HT1080 (cell line): Measurements from ENCODE around the gene GFAP. TPM values are rescaled to one million over a fixed set of nuclear protein-coding genes. Genes with fewer than 3 reads are reported as not detected.
"Not testable (repeated sequence)": the region's sequence is repeated elsewhere in the genome, so short reads cannot be mapped to it uniquely, and the experiment has no call there.

ENCODE experiments used
- DNase-seq: peaks from one replicate; pipeline ENCODE4 v3.0.0-alpha.2; 2015; ENCODE audit warnings: low read depth
- polyA plus RNA-seq, 2 experiments: library from polyadenylated mRNA; depleted of rRNA; stranded (reverse); fragments of >200 nt; gene quantifications; 2 replicates each; pipeline ENCODE4 v1.2.3, GENCODE V29; 2015
- total RNA-seq: library from RNA; depleted of rRNA; stranded (reverse); fragments of >200 nt; shearing (Covaris generic); gene quantifications from 2 replicates; pipeline ENCODE4 v1.2.3, GENCODE V29; 2014; rRNA removed

Gene GFAP
- total RNA-seq, result 0.07 and 0.18 TPM in 2 replicates
- 0.03 and 0.21 TPM in 2 replicates for polyA plus RNA-seq (2015; cell fraction: cytosol; rRNA removed)
- 0.12 and 0.26 TPM in 2 replicates for polyA plus RNA-seq (2015; cell fraction: nucleus; rRNA removed)

GRCh38 chr17:44915321-44915726 is at the start of gene GFAP:
Gene GFAP, minus strand, starts transcription at chr17:44915500. Its CDS starts 14 bp downstream, at chr17:44915486.
- DNase-seq, result no peak

GRCh38 chr17:44961921-44962350 is 46.6 kb upstream of the GFAP start:
- DNase-seq, result no peak

GRCh38 chr17:44960691-44961090 is 45.4 kb upstream of the GFAP start:
- DNase-seq, result no peak

DNA sequence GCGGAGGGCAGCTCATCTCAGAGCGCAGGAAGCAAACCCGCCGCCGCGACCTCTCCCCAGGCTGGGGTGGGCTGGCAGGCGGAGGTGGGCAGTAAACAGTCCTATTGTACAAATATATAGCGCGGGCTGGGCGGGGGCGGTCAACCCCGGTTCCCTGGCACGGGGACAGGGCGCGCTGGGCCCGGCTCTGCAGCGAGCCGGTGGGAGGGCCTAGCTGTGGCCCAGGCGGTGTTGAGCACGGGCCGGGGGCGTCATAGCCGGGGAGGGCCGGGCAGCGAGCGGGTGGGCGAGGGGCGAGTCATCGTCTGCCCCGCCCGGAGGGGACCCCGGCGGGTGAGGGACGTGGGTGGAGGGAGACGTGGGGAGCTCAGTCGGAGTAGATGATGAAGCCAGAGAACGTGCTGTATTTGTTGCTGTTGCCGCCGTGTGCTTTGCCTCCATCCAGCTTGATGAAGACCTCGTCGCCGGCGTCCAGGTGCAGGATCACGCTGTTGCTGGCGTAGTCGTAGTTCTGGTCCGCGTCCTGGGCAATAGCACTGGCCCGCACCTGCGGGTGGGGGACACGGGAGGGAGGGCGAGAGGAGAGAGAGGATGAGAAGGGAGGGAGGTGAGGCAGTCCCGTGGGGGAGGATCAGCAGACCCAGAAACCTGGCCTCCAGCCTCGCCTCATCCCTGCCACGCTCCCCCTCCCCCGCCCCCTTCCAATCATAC is 44.7 kb upstream of the GFAP start:
- no peak for DNase-seq

- DNase-seq, result no peak
Measured at GRCh38 chr17:44956998-44957981, 42.0 kb upstream of the GFAP start.

- DNase-seq, result no peak
Measured at GRCh38 chr17:44955674-44956425, 40.5 kb upstream of the GFAP start.

- DNase-seq, result no peak
Measured at GRCh38 chr17:44952946-44953475, 37.7 kb upstream of the GFAP start.

GRCh38 chr17:44948315-44948795 is 33.1 kb upstream of the GFAP start:
- DNase-seq, result no peak

DNA sequence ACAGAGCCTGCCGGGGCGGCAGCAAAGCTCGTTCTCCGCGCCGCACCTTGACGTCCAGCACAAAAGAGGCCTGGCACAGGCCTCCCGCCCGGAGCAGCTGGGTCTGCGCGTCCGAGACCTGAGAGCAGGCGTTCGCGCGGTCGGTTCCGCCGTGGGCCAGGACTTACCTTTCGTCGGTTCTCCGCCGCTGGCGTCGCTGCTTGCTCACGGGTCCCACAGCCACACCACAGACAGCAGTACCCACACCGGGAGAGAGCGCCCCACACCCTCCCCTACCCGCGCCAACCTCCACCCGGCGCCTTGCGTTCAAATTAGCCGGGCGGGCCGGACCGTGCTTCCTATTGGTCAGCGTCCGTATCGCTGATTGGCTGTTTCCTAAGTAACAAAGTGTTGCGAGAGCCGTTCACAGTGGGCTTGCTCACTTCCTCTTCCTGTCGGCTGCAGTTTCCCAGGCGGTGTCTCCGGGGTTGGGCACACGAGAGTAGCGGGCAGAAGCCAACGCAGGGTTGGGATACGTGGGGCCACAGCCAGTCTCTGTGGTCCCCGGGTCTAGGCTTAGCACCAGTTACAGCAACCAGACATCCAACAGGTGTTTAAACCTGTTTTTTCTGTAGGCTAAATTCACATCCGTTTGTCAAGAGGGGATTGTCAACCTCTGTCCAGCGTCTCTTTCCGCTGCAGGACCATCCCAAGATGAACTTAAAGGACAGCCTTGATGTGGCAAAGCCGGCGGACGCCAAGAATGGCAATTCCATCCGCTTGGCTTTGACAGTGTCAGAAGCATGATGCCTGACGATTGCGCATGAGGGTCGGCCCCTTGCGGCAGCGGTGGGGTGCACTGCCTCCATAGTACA is 32.4 kb upstream of the GFAP start, which contains the start of gene KIF18B:
Gene KIF18B (minus strand): TSS at position 313 of the 854 bp plus-strand sequence. CDS start 11,429 bp downstream, outside the sequence.
- peak; percentile 98 for DNase-seq

GRCh38 chr17:44945652-44946051 is 30.4 kb upstream of the GFAP start:
- DNase-seq, result not testable (repeated sequence)

- DNase-seq, result no peak
Measured at GRCh38 chr17:44942456-44942855, 27.2 kb upstream of the GFAP start.

DNA sequence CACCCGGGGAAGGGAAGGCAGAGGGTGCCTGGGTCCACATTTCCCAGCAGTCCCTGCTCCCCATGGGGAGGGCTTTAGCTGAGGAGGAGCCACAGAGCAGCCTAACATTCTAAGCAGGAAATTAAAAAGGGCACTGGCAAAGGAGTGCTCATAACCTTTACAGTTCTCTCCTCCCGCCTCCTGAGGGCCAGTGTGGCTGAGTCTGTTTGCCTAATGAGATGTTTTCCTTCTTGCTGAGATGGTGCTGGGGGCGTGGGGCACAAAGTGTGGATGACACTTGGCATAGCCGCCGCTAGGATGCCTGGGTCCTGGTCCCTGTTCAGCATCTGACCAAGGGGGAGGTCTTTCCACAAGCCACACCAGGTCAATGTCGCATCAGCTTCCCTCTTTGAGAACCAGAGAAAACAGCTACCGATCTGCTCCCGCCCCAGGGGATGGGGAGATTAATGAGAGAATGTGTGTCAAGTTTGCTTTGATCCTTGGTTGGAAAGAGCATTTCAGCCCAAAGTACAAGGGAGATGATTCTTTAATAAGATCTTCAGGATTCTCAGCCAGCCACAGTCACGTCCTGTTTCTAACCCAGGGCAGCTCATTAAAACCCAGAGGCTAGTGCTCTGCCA is 26.5 kb upstream of the GFAP start:
- no peak for DNase-seq

GRCh38 chr17:44940768-44941167 is 25.5 kb upstream of the GFAP start:
- DNase-seq, result no peak

DNA sequence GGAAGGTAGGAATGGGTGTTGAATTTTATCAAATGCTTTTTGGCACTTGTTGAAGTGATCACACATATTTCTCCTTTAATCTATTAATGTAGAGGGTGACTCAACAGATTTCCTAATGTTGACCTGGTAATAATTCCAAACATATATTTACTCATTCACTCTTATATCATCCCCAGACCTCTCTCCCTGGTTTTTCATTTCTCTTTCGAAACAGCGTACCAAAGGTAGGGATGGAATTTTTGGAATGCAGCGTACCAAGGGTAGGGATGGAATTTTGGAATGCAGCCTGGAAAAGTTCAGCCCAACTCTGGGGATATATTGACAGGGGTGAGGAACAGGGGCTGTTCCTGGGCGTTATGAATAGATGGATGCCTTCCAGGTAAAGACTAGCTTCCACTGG is 25.0 kb upstream of the GFAP start:
- no peak for DNase-seq

DNA sequence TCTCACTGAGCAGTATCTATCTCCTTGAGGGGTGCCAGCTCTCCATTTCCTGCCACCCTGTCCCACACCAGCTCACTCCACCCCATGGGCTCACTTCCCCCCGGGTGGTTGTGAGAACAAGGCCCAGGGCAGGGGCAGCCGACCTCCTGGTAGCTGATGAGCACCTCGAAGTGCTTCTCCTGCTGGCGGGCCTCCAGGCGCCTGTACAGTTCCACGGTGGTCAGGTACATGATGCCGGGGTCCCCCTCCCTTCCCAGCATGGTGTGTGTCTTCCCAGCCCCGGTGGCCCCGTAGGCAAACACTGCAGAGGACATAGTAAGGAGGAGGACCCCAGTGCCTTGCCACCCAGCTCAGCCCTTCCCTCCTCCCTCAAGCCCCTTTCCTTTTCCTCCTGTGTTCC is 19.8 kb upstream of the GFAP start:
- no peak for DNase-seq

GRCh38 chr17:44934745-44935105 is 19.4 kb upstream of the GFAP start:
- no peak for DNase-seq

- DNase-seq, result no peak
Measured at GRCh38 chr17:44933824-44934744, 18.8 kb upstream of the GFAP start.

- DNase-seq, result no peak
Measured at GRCh38 chr17:44932787-44933097, 17.4 kb upstream of the GFAP start.
